GM21723 (cell line): ENCODE measurements around the gene PIEZO1.
"Not testable (repeated sequence)": the region's sequence is repeated elsewhere in the genome, so short reads cannot be mapped to it uniquely, and the experiment has no call there.

Experiments used
- ATAC-seq: cut with Tn5 transposase; IDR thresholded peaks from one replicate; pipeline ENCODE4 v1.9.1; 2021; ENCODE audit warnings: mild to moderate bottlenecking, moderate library complexity; ENCODE audit not compliant: unreplicated experiment

PIEZO1 gene

GRCh38 chr16:88677721-88678120 is 107.3 kb downstream of the PIEZO1 start:
- no peak for ATAC-seq

- ATAC-seq, result no peak
These were observed 108.3 kb downstream of the PIEZO1 start for GRCh38 chr16:88676502-88677242.

DNA sequence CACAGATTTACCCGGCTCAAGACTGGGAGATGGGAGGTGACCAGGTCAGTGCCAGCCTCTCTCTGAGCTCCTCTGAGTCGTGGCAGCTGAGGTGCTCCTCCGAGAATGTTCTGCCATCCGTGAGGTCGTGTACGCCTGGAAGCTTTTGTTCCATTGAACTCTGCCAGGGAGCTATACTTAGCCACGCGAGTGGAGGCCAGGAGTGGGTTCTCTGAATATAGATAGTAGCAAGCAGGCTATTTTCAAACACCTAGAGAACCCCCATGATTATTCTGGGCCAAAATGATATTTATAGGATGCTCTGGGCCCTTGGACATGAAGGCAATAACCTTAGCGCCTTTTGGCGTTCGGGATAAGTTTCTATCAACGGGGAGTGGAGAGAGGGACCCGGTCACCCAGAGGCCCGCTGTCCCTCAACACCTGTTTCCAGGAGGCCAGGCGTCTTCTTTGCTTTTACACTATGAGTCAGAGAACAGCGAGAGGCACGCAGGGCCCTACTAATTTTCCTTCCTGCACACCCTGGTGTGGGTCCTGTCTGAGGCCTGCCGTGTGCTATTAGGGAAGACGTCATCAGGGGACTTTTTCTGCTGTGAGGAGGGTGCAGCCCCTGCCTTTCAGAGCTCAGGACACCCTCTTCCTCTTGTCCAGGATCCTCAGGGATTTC is 111.2 kb downstream of the PIEZO1 start:
- ATAC-seq, result peak; percentile 56

DNA sequence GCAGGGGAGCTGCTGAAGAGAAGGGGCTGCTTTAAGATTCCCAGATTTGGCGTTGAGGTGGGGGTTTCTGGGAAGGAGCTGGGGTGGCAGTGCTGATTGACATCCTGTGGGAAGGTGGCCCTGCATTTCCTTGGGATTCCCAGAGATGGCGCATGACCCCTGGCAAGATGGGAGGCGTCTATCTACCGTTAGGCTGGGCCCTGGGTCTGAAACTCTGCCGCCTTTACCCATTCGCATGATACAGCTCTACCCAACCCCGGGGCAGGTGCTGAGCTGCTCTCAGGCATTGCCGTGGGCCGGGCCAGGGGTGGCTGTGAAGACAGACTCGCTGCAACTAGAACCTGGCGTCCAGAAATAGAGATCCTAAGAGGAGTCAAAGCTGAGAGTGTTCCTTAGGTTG is 112.2 kb downstream of the PIEZO1 start:
- ATAC-seq, result no peak

- no peak for ATAC-seq
These were observed 113.2 kb downstream of the PIEZO1 start for GRCh38 chr16:88671806-88672205.

GRCh38 chr16:88669980-88670379 is 115.0 kb downstream of the PIEZO1 start:
- no peak for ATAC-seq

- not testable (repeated sequence) for ATAC-seq
These were observed 115.5 kb downstream of the PIEZO1 start for GRCh38 chr16:88669493-88669892.

DNA sequence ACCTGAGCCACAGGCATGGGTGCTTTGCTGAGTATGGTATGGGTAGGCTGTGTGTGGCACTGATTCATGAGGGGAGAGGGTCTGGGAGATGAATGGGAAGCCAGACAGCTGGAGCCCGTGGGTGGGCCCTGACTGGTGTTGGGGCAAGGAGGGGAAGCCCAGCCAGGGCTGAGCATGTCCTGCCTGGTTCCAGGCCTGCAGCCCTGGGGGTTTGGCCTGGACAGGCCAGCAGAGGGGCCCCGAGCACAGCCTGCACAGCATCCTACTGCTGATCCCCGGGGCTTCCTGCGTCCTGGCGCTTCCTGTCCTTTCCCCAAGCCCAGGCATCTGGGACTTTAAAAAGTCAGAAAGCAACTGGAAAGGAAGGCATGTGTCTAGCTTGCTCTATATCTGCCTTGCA is 117.6 kb downstream of the PIEZO1 start:
- ATAC-seq, result no peak

DNA sequence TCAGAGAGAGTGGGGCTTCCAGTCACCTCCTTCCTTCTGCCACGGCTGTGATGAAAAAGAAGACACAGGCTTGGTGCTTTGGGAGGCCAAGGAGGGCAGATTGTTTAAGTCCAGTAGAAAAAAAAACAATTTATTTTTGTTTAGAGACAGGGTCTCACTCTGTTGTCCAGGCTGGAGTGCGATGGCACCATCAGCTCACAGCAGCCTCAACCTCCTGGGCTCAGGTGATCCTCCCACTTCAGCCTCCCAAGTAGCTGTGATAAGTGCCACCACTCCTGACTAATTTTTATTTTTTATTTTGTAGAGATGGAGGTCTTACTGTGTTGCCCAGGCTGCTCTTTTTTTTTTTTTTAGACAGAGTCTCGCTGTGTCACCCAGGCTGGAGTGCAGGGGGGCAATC is 119.5 kb downstream of the PIEZO1 start:
- ATAC-seq, result no peak
